GM13976 (cell line): Measurements from ENCODE around the gene APOBEC4.
A peak's percentile ranks its signal among the peaks of the same experiment; 100 is the strongest.
"Not testable (repeated sequence)": the region's sequence is repeated elsewhere in the genome, so short reads cannot be mapped to it uniquely, and the experiment has no call there.

Experiments
- DNase-seq: peaks from one replicate; pipeline ENCODE4 v3.0.0; 2012; ENCODE audit warnings: low spot score
- in situ Hi-C: fragments of 300-500 bp; cut with MboI; formaldehyde crosslinking; loops from one replicate; pipeline ENCODE4 v1.12.0; 2022; ENCODE audit warnings: low sequenced_read_pairs, mixed read lengths, inconsistent platforms; ENCODE audit not compliant: unreplicated experiment
- TF ChIP-seq, protein P1 (sequence below): IDR thresholded peaks from 2 replicates; pipeline ENCODE4 v1.5.1; 2012; ENCODE audit warnings: borderline replicate concordance, mild to moderate bottlenecking; ENCODE audit not compliant: insufficient read depth; ENCODE audit errors: extremely low read depth, missing control alignments, control extremely low read depth

Gene APOBEC4

DNA sequence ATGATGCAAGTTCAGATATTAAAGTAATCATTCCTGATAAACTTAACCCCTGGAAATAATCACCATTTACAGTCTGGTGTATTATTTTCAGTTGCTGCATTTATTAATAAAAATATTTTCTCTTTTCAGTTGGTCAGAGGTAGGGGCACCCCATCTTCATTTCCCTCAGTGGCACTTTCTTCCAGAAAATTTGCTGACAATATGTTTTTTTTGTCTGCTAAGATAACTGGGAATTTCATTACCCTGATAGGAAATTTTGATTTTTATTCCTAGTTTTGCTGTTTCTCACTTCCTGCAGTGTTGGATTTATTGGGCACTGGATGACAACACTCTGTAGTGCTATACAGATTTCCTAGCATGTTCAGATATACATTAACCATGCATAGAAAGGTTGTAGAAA is 33.1 kb upstream of the APOBEC4 start:
- in situ Hi-C loops, result no loop called here
- no peak for DNase-seq
- TF ChIP-seq, protein P1, sequence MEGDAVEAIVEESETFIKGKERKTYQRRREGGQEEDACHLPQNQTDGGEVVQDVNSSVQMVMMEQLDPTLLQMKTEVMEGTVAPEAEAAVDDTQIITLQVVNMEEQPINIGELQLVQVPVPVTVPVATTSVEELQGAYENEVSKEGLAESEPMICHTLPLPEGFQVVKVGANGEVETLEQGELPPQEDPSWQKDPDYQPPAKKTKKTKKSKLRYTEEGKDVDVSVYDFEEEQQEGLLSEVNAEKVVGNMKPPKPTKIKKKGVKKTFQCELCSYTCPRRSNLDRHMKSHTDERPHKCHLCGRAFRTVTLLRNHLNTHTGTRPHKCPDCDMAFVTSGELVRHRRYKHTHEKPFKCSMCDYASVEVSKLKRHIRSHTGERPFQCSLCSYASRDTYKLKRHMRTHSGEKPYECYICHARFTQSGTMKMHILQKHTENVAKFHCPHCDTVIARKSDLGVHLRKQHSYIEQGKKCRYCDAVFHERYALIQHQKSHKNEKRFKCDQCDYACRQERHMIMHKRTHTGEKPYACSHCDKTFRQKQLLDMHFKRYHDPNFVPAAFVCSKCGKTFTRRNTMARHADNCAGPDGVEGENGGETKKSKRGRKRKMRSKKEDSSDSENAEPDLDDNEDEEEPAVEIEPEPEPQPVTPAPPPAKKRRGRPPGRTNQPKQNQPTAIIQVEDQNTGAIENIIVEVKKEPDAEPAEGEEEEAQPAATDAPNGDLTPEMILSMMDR, result no peak

DNA sequence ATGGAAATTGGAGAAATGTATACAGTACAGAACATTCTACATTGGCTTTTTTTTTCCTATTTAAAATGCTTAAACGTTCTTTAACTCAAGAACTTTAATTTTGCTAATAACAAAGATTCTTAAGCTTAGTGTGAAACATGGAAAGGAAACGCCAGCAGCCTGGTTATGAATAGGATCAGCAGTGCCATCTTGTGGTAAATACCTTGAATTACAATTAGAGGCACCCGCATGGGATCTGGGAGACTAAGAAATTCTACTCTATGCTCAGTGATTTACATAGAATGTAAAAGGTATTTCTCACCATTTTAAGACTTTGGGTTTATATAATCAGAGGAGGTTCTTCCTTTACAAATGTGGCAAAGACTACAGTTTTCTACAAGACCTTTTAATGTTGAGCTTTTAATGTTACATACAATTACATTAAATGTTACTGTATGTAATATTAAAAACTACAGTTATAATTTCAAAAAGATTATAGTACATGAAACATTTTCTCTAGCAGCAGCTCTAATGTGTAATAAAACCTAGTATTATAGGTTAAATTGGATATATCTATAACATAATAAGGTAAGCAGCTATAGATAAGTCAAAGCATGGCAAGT is 32.1 kb upstream of the APOBEC4 start:
- TF ChIP-seq, protein P1, result peak; percentile 56
- in situ Hi-C loops, result no loop called here
- peak; percentile 59 for DNase-seq

DNA sequence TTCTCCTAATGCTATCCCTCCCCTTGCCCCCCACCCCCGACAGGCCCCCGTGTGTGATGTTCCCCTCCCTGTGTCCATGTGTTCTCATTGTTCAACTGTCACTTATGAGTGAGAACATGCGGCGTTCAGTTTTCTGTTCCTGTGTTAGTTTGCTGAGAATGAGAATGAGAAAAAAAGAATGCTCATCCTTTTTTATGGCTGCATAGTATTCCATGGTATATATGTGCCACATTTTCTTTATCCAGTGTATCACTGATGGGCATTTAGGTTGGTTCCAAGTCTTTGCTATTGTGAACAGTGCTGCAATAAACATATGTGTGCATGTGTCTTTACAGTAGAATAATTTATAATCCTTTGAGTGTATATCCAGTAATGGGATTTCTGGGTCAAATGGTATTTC is 26.2 kb upstream of the APOBEC4 start:
- in situ Hi-C loops, result not testable (repeated sequence)

DNA sequence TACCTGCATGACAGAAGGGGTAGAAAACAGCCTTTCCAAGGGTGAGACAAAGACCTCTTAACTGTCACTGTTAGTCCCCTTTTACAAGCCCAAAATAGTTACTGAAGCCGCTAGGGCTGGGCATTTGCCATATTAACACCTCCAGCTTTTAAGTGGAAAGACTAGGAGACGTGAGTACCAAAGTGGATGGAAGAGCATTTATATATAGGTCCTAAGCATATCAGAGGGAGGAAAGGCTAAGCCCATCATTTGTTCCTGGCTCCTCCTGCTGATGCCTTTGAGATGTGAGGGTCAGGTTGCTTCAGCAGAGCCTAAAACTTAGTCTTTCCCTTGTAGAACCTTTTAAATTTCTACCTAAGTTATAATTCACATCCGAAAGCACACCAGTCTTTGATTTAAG is 25.7 kb upstream of the APOBEC4 start:
- in situ Hi-C loops, result no loop called here
- TF ChIP-seq, protein P1, result no peak
- no peak for DNase-seq

More for the DNA sequence above, 26.2 kb upstream of the APOBEC4 start:
- not testable (repeated sequence) for DNase-seq

DNA sequence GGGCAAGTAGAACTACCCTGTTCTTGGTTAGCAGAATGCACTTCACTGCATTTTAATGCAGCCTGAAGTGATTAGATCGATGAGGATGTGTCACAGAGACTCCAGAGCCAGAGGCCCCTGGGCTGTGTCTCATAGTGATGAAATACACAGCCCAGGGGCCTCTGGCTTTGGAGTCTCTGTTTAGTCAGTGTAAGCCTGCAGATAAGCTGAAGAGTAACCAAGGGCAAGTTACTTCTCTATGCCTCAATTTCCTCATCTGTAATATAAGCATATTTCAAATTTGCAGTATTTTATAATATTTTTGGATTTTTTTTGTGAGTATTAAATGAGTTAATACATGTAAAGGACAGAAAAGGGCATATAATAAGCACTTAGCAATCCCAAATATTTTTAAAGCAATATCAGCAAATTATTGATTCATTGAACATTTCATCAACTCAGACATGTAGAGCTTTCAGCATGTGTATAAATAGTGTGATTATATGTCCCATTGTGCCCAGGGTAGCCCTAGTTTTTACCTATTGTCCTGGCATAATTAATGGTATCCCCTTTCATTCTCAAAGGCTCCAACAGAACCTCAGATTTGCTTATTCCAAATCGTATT is 23.6 kb upstream of the APOBEC4 start:
- DNase-seq, result no peak
- in situ Hi-C loops, result no loop called here
- TF ChIP-seq, protein P1, result no peak

DNA sequence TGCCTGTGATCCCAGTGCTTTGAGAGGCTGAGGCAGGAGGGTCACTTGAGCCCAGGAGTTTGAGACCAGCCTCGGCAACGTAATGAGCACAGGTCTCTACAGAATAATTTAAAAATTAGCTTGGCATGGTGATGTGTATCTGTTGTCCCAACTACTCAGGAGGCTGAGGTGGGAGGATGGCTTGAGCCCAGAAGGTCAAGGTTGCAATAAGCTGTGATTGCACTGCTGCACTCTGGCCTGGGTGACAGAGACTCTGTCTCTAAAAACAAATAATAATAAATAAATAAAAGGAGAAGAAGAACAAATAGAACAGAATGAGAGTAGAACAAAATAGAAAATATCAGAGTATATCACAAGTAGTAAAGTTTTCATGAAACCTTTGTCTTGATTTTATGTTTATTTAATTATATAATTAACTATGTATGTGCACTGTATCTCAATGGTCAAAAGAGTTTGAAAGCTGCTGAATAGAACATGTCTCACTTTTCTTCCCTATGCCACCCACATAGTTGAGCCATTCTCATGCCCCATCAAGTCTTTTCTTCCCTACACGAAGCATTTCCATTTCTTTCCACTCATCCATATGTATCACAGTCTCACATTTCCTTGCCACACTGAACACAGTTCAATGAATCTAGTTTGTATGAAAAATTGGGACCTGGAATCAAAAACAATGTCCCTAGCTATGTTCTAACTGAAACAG is 22.9 kb upstream of the APOBEC4 start:
- in situ Hi-C loops, result no loop called here
- TF ChIP-seq, protein P1, result no peak
- no peak for DNase-seq

DNA sequence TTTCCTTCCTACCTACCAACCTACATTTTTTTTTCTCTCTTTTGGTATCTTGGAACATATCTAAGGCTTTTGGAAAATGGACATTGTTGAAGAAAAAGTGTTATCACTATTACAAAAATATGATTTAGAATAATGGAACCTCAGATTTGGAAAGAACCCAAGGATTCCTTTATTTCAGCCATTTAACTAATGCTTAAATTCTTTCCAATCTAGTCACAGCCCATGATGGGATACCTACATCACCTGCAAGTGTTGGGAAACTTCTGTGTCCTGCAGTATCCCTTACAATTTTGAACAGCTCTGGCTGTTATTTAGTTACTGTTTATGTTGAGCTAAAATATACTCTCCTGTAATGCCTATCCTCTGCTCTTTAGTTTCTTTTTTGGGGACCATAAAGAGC is 22.3 kb upstream of the APOBEC4 start:
- TF ChIP-seq, protein P1, result no peak
- DNase-seq, result no peak
- in situ Hi-C loops, result no loop called here
